ENCODE data around the gene GFER. TPM values are rescaled to one million over a fixed set of nuclear protein-coding genes. Genes with fewer than 3 reads are reported as not detected.

Gene GFER
- total and polyA plus RNA-seq, 4 experiments from 2014 or later = 19.6 to 35.7 (median 27.4) TPM

DNA sequence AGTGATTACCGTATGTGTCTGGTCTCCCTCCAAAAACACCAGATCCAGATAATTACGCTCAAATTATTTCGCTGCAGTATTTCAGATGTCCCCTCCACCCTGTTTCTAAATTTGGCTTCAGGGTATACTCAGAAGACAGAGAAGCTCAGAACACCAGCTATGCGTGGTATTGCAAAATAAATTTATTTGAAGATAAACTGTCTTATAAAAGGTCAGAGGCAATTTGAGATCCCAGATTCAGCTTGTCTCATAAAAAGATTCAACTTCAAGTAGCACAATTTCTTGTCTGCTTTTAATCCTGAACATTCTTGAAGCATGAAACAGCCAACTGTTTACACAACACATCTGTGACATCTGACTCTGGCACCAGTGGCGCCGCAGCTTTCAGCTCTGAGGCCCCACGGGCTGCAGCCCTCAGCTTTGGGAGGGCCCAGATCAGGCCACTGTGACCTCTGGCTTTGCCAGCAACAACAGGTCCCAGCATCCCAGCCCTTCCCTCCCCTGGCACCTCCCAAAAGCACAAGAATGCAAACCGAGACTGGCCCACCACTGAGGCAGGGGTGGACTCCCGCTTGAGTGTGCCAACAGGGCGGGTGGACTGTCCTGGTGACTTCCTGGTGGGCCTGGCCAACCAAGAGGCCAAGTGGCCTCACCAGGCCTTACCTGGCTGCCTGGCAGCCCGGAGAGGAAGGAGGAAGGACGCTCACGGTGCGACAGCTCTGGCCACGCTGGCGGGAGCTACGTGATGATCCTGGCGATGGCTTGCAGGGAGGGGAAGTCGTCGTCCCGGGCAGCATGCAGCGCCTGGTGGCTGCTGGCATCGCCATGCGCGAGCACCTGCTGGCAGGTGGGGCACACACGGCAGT lies 13.7 kb downstream of the GFER start:
- Histone ChIP-seq H3K36me3 (ENCODE audit: insufficient read depth, low read length) (peaks cover 29% of the 10 kb centered on the region), H3K27me3 (ENCODE audit: insufficient read depth, low read length) (no peaks in the 10 kb centered on the region), H3K9me3 (ENCODE audit: control insufficient read depth in 1 of 2, low read length in 2 of 2) (no peaks in the 10 kb centered on the region), H3K27ac (ENCODE audit: low read depth, low read length) (no peak overlapping the region), H3K4me3 (ENCODE audit: low read length in 2 of 2) (no peak overlapping the region), H3K4me1 (ENCODE audit: insufficient read depth, low read length) (no peaks in the 10 kb centered on the region)
- DNase-seq = no peak
- peaks cover 0 to 2% (median 0%) of the 10 kb centered on the region in 4 donors for H3K4me1 Mint-ChIP-seq
- intact Hi-C loops (cut with micrococcal nuclease) = no loop called here
- peak overlapping the region in 1 of 7 donors; percentile 35 for H3K27ac Mint-ChIP-seq
- no peaks in the 10 kb centered on the region for H3K27me3 Mint-ChIP-seq
- peaks cover 14 to 18% of the 10 kb centered on the region in 2 donors for H3K36me3 Mint-ChIP-seq
- H3K9me3 Mint-ChIP-seq = peaks cover 0 to 1% (median 0%) of the 10 kb centered on the region in 8 donors
- ChIA-PET POLR2A (ENCODE audit: partially characterized antibody) (interaction anchor here (1.2 kb wide), 1 partner anchor 13 kb away, joined by 4 read pairs; the partner anchor contains the start of gene GFER), CTCF (ENCODE audit: partially characterized antibody) (interaction anchor here (1.0 kb wide), 1 partner anchor 143 kb away, joined by 5 read pairs; no protein-coding TSS in a partner anchor)
- H3K4me3 Mint-ChIP-seq = no peak overlapping the region

GRCh38 chr16:1998360-1998835 lies 14.4 kb downstream of the GFER start:
- H3K36me3 ChIP-seq (ENCODE audit: insufficient read depth, low read length) = peaks cover 36% of the 10 kb centered on the region
- ChIA-PET CTCF (ENCODE audit: partially characterized antibody) (no interaction called here), POLR2A (ENCODE audit: partially characterized antibody) (interaction anchor here (0.6 kb wide), 1 partner anchor 32 kb away, joined by 3 read pairs; no protein-coding TSS in a partner anchor)
- no peaks in the 10 kb centered on the region for H3K27me3 ChIP-seq (ENCODE audit: insufficient read depth, low read length)
- no peak for DNase-seq
- Mint-ChIP-seq H3K27ac (peak overlapping the region in 1 of 7 donors; percentile 82), H3K4me3 (no peak overlapping the region), H3K36me3 (peaks cover 14 to 18% of the 10 kb centered on the region in 2 donors), H3K9me3 (peaks cover 0 to under 1% (median 0%) of the 10 kb centered on the region in 8 donors), H3K4me1 (peaks cover 0 to 2% (median 0%) of the 10 kb centered on the region in 4 donors), H3K27me3 (no peaks in the 10 kb centered on the region)
- H3K9me3 ChIP-seq (ENCODE audit: control insufficient read depth in 1 of 2, low read length in 2 of 2) = no peaks in the 10 kb centered on the region
- peaks cover under 1% of the 10 kb centered on the region for H3K4me1 ChIP-seq (ENCODE audit: insufficient read depth, low read length)
- H3K4me3 ChIP-seq (ENCODE audit: low read length in 2 of 2) = no peak overlapping the region
- H3K27ac ChIP-seq (ENCODE audit: low read depth, low read length) = no peak overlapping the region
- intact Hi-C loops (cut with micrococcal nuclease) = no loop called here

DNA sequence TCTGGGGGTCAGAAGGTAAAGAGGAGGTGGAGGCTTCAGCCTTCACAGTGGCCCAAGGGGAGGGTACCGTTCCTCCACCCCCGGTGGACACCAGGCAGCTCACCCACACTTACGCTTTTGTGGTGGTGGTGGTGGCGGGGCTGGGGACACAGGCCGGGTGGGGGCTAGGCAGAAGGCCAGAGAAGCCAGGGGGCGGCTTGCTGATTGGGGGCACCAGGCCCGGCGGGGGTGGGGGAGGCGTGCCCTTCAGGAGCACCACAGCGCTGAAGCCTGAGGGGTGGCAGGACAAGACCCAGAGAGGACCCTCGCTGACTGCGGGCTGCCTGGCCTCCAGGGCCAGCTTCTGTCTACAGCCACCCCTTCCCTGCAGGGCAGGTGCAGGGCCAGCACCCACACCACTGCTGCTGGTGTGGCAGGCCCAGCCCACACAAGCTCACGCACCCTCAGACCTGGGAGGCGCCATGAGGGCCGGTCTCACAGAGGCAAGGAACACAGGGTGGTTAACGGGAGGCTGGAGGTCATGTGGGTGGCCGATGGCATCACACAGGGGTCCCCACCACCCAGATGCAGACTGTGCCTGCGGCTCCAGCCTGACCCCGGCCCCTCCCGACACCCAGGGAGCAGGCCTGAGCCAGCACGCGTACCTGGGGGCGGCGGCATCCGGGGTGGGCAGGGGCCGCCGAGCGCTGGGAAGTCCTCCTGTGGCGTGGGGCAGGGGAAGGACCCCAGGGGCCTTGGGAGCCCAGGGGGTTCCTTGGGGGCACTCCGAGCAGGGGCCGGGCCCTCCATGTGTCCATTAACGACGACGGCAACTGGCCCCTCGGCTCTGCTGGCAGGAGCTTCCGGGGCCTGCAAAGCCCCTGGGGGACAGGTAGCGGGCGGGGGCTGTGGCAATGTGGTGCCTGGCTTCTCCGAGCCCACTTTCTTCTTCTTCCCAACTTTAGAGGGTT lies 15.1 kb downstream of the GFER start:
- H3K9me3 ChIP-seq (ENCODE audit: control insufficient read depth in 1 of 2, low read length in 2 of 2) = no peaks in the 10 kb centered on the region
- H3K36me3 Mint-ChIP-seq = peaks cover 14 to 18% of the 10 kb centered on the region in 2 donors
- H3K9me3 Mint-ChIP-seq = no peaks in the 10 kb centered on the region
- CTCF ChIA-PET (ENCODE audit: partially characterized antibody) = no interaction called here
- DNase-seq = no peak
- intact Hi-C loops (cut with micrococcal nuclease) = no loop called here
- no peak overlapping the region for H3K27ac ChIP-seq (ENCODE audit: low read depth, low read length)
- peaks cover 38% of the 10 kb centered on the region for H3K36me3 ChIP-seq (ENCODE audit: insufficient read depth, low read length)
- peaks cover 7% of the 10 kb centered on the region for H3K4me1 ChIP-seq (ENCODE audit: insufficient read depth, low read length)
- H3K27me3 ChIP-seq (ENCODE audit: insufficient read depth, low read length) = no peaks in the 10 kb centered on the region
- no peak overlapping the region for H3K27ac Mint-ChIP-seq
- no peak overlapping the region for H3K4me3 Mint-ChIP-seq
- POLR2A ChIA-PET (ENCODE audit: partially characterized antibody) = interaction anchor here (0.6 kb wide), 1 partner anchor 33 kb away, joined by 3 read pairs; no protein-coding TSS in a partner anchor
- peaks cover 0 to 7% (median 0%) of the 10 kb centered on the region in 4 donors for H3K4me1 Mint-ChIP-seq
- H3K27me3 Mint-ChIP-seq = no peaks in the 10 kb centered on the region
- no peak overlapping the region for H3K4me3 ChIP-seq (ENCODE audit: low read length in 2 of 2)

GRCh38 chr16:1999866-2000514 lies 16.0 kb downstream of the GFER start:
- no peak overlapping the region for H3K27ac ChIP-seq (ENCODE audit: low read depth, low read length)
- no peak for DNase-seq
- POLR2A ChIA-PET (ENCODE audit: partially characterized antibody) = interaction anchor here (0.8 kb wide), 1 partner anchor 35 kb away, joined by 3 read pairs; the partner anchor contains the start of gene RPS2

DNA sequence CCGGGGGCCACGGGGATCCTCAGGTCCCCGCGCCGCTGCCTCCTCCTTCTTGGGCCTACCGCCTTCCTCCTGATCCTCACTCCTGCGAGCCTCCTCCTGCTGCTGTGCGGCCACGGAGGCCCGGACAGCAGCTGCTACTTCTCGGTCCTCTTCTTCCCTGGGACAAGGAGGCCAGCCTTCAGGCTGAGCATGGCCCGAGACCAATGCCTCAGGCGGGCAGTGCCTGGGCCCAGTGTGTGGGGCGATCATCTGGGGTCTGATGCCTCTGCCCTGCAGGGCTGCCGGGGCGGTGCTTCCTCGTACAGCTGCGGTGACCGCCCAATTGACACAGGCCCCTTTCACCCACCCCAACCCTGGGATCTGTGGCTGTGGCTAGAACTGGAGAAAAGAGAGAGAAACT lies 17.0 kb downstream of the GFER start:
- CTCF ChIA-PET (ENCODE audit: partially characterized antibody) = no interaction called here
- H3K27ac Mint-ChIP-seq = peak overlapping the region in 1 of 7 donors; percentile 7
- POLR2A ChIA-PET (ENCODE audit: partially characterized antibody) = interaction anchor here (0.8 kb wide), 1 partner anchor 36 kb away, joined by 3 read pairs; the partner anchor contains the start of gene RPS2

More at GRCh38 chr16:1999866-2000514, 16.0 kb downstream of the GFER start:
- Histone ChIP-seq H3K27me3 (ENCODE audit: insufficient read depth, low read length) (no peaks in the 10 kb centered on the region), H3K4me3 (ENCODE audit: low read length in 2 of 2) (no peak overlapping the region), H3K36me3 (ENCODE audit: insufficient read depth, low read length) (peaks cover 38% of the 10 kb centered on the region), H3K9me3 (ENCODE audit: control insufficient read depth in 1 of 2, low read length in 2 of 2) (no peaks in the 10 kb centered on the region), H3K4me1 (ENCODE audit: insufficient read depth, low read length) (peaks cover 12% of the 10 kb centered on the region)
- no peak overlapping the region for H3K4me3 Mint-ChIP-seq
- no peaks in the 10 kb centered on the region for H3K9me3 Mint-ChIP-seq
- H3K4me1 Mint-ChIP-seq = peaks cover 0 to 12% (median 0%) of the 10 kb centered on the region in 4 donors
- intact Hi-C loops (cut with micrococcal nuclease) = no loop called here
- CTCF ChIA-PET (ENCODE audit: partially characterized antibody) = no interaction called here
- peaks cover 14 to 20% of the 10 kb centered on the region in 2 donors for H3K36me3 Mint-ChIP-seq
- no peak overlapping the region for H3K27ac Mint-ChIP-seq
- H3K27me3 Mint-ChIP-seq = no peaks in the 10 kb centered on the region

DNA sequence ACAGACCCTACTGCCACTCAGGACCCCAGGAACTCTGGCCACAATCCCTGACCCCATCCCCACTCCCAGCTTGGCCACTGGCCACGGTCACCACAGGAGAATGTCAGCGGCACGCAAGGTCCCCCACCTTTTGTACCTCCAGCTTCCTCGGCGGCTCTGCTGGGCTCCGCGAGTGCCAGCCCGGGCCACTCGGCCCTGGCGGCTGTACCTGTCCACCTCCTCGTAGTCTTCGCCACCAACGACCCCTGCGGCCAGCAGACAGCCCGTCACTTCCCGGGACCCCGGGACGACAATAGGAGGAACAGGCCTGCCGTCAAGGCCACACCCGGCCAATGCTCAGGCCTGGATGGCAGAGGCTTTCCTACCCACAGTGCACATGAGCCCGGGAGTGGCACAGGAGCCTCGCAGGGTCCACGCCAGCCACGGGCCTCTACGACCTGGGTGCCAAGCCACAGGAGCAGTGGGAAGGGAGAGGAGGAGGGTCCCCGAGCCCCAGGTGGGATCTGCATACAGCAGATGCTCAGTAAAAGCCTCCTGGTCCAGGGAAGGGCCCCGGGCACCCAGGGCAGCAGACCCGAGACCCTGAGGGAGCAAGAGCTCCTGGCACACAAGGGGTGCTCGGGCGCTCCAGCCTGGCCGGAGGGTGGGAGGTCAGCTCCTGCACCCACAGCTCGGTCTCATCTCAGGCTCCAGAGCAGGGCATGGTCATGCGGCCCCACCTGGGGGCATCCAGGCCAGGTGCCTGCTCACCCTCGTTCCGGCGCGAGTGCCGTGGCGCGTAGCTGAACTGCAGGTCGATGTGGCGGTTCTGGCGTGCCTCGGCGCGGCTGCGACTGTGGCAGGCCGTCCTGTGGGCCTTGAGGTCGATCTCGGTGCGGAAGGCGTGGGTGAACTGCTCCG lies 17.7 kb downstream of the GFER start:
- Mint-ChIP-seq H3K4me1 (peaks cover 5 to 24% (median 9%) of the 10 kb centered on the region in 4 donors), H3K4me3 (no peak overlapping the region), H3K36me3 (peaks cover 14 to 20% of the 10 kb centered on the region in 2 donors), H3K9me3 (no peaks in the 10 kb centered on the region), H3K27me3 (no peaks in the 10 kb centered on the region), H3K27ac (no peak overlapping the region)
- CTCF ChIA-PET (ENCODE audit: partially characterized antibody) = interaction anchor here (4.9 kb wide), 1 partner anchor 138 kb away, joined by 44 read pairs; no protein-coding TSS in a partner anchor
- no peak overlapping the region for H3K27ac ChIP-seq (ENCODE audit: low read depth, low read length)
- intact Hi-C loops (cut with micrococcal nuclease) = no loop called here
- no peak overlapping the region for H3K4me3 ChIP-seq (ENCODE audit: low read length in 2 of 2)
- POLR2A ChIA-PET (ENCODE audit: partially characterized antibody) = no interaction called here
- peaks cover 38% of the 10 kb centered on the region for H3K36me3 ChIP-seq (ENCODE audit: insufficient read depth, low read length)
- H3K4me1 ChIP-seq (ENCODE audit: insufficient read depth, low read length) = peaks cover 17% of the 10 kb centered on the region
- no peaks in the 10 kb centered on the region for H3K27me3 ChIP-seq (ENCODE audit: insufficient read depth, low read length)
- H3K9me3 ChIP-seq (ENCODE audit: control insufficient read depth in 1 of 2, low read length in 2 of 2) = no peaks in the 10 kb centered on the region
- no peak for DNase-seq

More for the DNA sequence above, 17.0 kb downstream of the GFER start:
- no peak overlapping the region for H3K4me3 ChIP-seq (ENCODE audit: low read length in 2 of 2)
- Mint-ChIP-seq H3K4me1 (peaks cover 2 to 18% (median 4%) of the 10 kb centered on the region in 4 donors), H3K4me3 (no peak overlapping the region), H3K36me3 (peaks cover 14 to 20% of the 10 kb centered on the region in 2 donors), H3K27me3 (no peaks in the 10 kb centered on the region), H3K9me3 (no peaks in the 10 kb centered on the region)
- intact Hi-C loops (cut with micrococcal nuclease) = no loop called here
- DNase-seq = no peak
- H3K4me1 ChIP-seq (ENCODE audit: insufficient read depth, low read length) = peaks cover 13% of the 10 kb centered on the region
- H3K9me3 ChIP-seq (ENCODE audit: control insufficient read depth in 1 of 2, low read length in 2 of 2) = no peaks in the 10 kb centered on the region
- H3K36me3 ChIP-seq (ENCODE audit: insufficient read depth, low read length) = peaks cover 38% of the 10 kb centered on the region
- H3K27ac ChIP-seq (ENCODE audit: low read depth, low read length) = no peak overlapping the region
- H3K27me3 ChIP-seq (ENCODE audit: insufficient read depth, low read length) = no peaks in the 10 kb centered on the region
